Measurements from ENCODE around the gene SLC44A5. TPM values are rescaled to one million over a fixed set of nuclear protein-coding genes. Genes with fewer than 3 reads are reported as not detected.

SLC44A5 gene
- total and polyA plus RNA-seq, 2 donors (not counting 1 experiment from before 2014, with no cell fraction given) = 2.8 to 4.2 TPM

DNA sequence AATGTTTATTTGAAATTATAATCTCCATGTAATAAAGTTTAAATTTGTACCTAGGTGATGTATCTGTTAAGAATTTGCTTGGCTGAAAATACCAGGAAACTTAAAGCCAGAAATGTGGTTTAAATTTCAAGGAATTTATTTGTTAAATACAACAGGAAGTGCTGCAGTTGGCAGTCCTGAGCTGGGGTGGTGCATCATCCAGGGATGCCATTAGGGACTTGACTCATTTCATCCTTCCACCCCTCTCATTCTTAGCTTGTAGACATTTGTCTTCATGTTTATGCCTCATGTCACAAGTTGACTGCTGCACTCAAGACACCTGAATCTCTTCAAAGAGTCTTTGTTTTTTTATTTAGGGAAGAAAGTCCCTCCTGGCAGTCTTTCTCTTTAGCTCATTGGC is 300.8 kb downstream of the SLC44A5 start:
- ATAC-seq (ENCODE audit: low read depth) (no peak), DNase-seq (no peak)
- no peaks in the 10 kb centered on the region for H3K9me3 Mint-ChIP-seq (ENCODE audit: insufficient read depth)
- Histone ChIP-seq H2AFZ (ENCODE audit: insufficient read depth, low read depth, low read length, poor library complexity, severe bottlenecking) (no peak overlapping the region), H3K27ac (ENCODE audit: low read length in 2 of 2) (no peak overlapping the region), H3K79me2 (ENCODE audit: control insufficient read depth, insufficient read depth, low read length) (no peaks in the 10 kb centered on the region), H3K9ac (ENCODE audit: low read length) (no peak overlapping the region), H3K4me3 (ENCODE audit: control extremely low read depth in 1 of 5, extremely low read depth in 1 of 5, insufficient read depth in 1 of 5, low read depth in 2 of 5, low read length in 4 of 5) (no peak overlapping the region), H3K27me3 (replicated peaks in 1 of 4; ENCODE audit: control extremely low read depth in 1 of 4, control insufficient read depth in 3 of 4, insufficient read depth in 4 of 4, low read length in 3 of 4) (no peaks in the 10 kb centered on the region), H3K36me3 (replicated peaks in 1 of 2; ENCODE audit: control extremely low read depth in 1 of 2, control insufficient read depth in 1 of 2, extremely low read depth in 1 of 2, insufficient read depth in 2 of 2, low read length in 1 of 2) (no peaks in the 10 kb centered on the region), H3K4me1 (ENCODE audit: control insufficient read depth in 2 of 2, insufficient read depth in 2 of 2, low read length in 2 of 2) (no peaks in the 10 kb centered on the region), H3K9me3 (ENCODE audit: control extremely low read depth in 1 of 3, control insufficient read depth in 2 of 3, insufficient read depth in 1 of 3, low read length in 2 of 3) (no peaks in the 10 kb centered on the region), H4K20me1 (ENCODE audit: control insufficient read depth, insufficient read depth, low read length, poor library complexity, severe bottlenecking) (no peaks in the 10 kb centered on the region), H3K4me2 (replicated peaks; ENCODE audit: low read depth, low read length, poor library complexity, severe bottlenecking) (no peak overlapping the region)
- no peak overlapping the region for H3K27ac Mint-ChIP-seq
- H3K4me3 Mint-ChIP-seq = no peak overlapping the region
- no peak for TF ChIP-seq EZH2 (IDR thresholded peaks at IDR 0.05; ENCODE audit: borderline replicate concordance, insufficient read depth, low read depth, low read length, poor library complexity, severe bottlenecking)
- intact Hi-C loops (cut with micrococcal nuclease) = no loop called here
- no peaks in the 10 kb centered on the region for H3K27me3 Mint-ChIP-seq
- ChIA-PET POLR2A (no interaction called here), CTCF (no interaction called here)
- no peaks in the 10 kb centered on the region for H3K4me1 Mint-ChIP-seq

DNA sequence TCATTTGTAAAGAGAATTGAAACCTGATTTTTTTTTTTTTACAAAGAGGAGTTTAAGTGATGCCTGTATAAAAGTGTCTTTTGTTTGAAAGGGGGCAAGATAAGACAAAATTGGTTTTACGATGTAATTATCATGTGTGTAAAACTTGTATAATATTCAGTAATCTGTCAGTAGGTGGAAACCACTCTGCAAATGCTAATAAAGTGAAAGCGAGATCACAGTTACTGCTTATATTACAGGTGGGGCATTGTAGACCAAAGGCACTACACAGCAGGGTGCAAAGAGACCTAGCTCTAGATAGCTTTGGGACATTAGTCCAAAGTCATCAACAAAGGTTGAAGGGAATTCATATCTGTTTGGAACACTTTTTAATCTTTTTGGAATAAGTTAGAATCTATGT is 302.5 kb downstream of the SLC44A5 start:
- TF ChIP-seq, protein P1, sequence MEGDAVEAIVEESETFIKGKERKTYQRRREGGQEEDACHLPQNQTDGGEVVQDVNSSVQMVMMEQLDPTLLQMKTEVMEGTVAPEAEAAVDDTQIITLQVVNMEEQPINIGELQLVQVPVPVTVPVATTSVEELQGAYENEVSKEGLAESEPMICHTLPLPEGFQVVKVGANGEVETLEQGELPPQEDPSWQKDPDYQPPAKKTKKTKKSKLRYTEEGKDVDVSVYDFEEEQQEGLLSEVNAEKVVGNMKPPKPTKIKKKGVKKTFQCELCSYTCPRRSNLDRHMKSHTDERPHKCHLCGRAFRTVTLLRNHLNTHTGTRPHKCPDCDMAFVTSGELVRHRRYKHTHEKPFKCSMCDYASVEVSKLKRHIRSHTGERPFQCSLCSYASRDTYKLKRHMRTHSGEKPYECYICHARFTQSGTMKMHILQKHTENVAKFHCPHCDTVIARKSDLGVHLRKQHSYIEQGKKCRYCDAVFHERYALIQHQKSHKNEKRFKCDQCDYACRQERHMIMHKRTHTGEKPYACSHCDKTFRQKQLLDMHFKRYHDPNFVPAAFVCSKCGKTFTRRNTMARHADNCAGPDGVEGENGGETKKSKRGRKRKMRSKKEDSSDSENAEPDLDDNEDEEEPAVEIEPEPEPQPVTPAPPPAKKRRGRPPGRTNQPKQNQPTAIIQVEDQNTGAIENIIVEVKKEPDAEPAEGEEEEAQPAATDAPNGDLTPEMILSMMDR (IDR thresholded peaks at IDR 0.05) = no peak
- TF ChIP-seq EZH2 (IDR thresholded peaks at IDR 0.05; ENCODE audit: borderline replicate concordance, insufficient read depth, low read depth, low read length, poor library complexity, severe bottlenecking) = no peak
- intact Hi-C loops (cut with micrococcal nuclease) = no loop called here
- H3K4me1 ChIP-seq (ENCODE audit: control insufficient read depth in 2 of 2, insufficient read depth in 2 of 2, low read length in 2 of 2) = no peaks in the 10 kb centered on the region
- no peak overlapping the region for H3K4me2 ChIP-seq (replicated peaks; ENCODE audit: low read depth, low read length, poor library complexity, severe bottlenecking)
- H4K20me1 ChIP-seq (ENCODE audit: control insufficient read depth, insufficient read depth, low read length, poor library complexity, severe bottlenecking) = no peaks in the 10 kb centered on the region
- Mint-ChIP-seq H3K4me1 (no peaks in the 10 kb centered on the region), H3K9me3 (ENCODE audit: insufficient read depth) (no peaks in the 10 kb centered on the region), H3K4me3 (no peak overlapping the region), H3K27me3 (no peaks in the 10 kb centered on the region), H3K27ac (no peak overlapping the region)
- no peak overlapping the region for H3K27ac ChIP-seq (ENCODE audit: low read length in 2 of 2)
- no peaks in the 10 kb centered on the region for H3K9me3 ChIP-seq (ENCODE audit: control extremely low read depth in 1 of 3, control insufficient read depth in 2 of 3, insufficient read depth in 1 of 3, low read length in 2 of 3)
- POLR2A ChIA-PET = no interaction called here
- 89% methylated on average over 1 of the region's 2 CpGs for WGBS (ENCODE audit: insufficient coverage)
- no peak for ATAC-seq (ENCODE audit: low read depth)
- no peak for DNase-seq
- no peak overlapping the region for H3K9ac ChIP-seq (ENCODE audit: low read length)
- no peak overlapping the region for H3K4me3 ChIP-seq (ENCODE audit: control extremely low read depth in 1 of 5, extremely low read depth in 1 of 5, insufficient read depth in 1 of 5, low read depth in 2 of 5, low read length in 4 of 5)
- H2AFZ ChIP-seq (ENCODE audit: insufficient read depth, low read depth, low read length, poor library complexity, severe bottlenecking) = no peak overlapping the region
- CTCF ChIA-PET = interaction anchor here (1.2 kb wide), 1 partner anchor 42 kb away, joined by 4 read pairs; no protein-coding TSS in a partner anchor
- no peaks in the 10 kb centered on the region for H3K36me3 ChIP-seq (replicated peaks in 1 of 2; ENCODE audit: control extremely low read depth in 1 of 2, control insufficient read depth in 1 of 2, extremely low read depth in 1 of 2, insufficient read depth in 2 of 2, low read length in 1 of 2)
- no peaks in the 10 kb centered on the region for H3K79me2 ChIP-seq (ENCODE audit: control insufficient read depth, insufficient read depth, low read length)
- H3K27me3 ChIP-seq (replicated peaks in 1 of 4; ENCODE audit: control extremely low read depth in 1 of 4, control insufficient read depth in 3 of 4, insufficient read depth in 4 of 4, low read length in 3 of 4) = no peaks in the 10 kb centered on the region
